WI38 (cell line): ENCODE data around the gene NPIPB6.

Source experiments
- H3K4me3 ChIP-seq: 2 replicates; pipeline ENCODE4 v1.5.1; 2011; ENCODE audit warnings: low read depth, mild to moderate bottlenecking, control low read depth, low read length
- TF ChIP-seq, protein P1 (sequence below): IDR thresholded peaks from 2 replicates; pipeline ENCODE4 v1.5.1; 2012; ENCODE audit warnings: low read depth, mild to moderate bottlenecking, control low read depth, low read length

NPIPB6 gene

DNA sequence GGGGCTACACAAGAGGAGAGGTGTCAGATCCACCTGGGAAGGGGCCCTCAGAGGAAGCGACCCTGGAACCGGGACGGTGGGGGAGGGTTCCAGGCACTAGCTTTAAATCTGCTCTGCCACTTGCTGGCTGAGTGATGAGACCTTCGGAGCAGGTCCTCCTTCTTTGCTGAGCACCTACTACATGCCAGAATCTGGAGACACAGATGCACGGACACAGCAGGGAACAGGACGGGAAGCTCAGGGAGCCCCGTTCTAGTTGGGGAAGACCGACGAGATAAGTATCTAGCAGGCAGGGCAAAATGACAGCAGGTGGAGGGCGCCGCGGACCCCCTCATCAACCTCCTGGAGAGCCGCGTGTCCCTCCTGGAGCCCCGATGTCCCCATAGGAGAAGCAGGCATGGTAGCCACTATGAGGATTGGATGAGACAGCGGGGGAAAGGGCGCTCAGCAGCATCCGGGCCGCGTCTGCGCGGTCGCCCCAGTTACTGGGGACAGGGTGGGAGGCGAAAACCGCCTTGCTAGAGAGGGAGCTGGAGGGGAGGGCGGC, 43.8 kb downstream of the NPIPB6 start:
- TF ChIP-seq, protein P1, sequence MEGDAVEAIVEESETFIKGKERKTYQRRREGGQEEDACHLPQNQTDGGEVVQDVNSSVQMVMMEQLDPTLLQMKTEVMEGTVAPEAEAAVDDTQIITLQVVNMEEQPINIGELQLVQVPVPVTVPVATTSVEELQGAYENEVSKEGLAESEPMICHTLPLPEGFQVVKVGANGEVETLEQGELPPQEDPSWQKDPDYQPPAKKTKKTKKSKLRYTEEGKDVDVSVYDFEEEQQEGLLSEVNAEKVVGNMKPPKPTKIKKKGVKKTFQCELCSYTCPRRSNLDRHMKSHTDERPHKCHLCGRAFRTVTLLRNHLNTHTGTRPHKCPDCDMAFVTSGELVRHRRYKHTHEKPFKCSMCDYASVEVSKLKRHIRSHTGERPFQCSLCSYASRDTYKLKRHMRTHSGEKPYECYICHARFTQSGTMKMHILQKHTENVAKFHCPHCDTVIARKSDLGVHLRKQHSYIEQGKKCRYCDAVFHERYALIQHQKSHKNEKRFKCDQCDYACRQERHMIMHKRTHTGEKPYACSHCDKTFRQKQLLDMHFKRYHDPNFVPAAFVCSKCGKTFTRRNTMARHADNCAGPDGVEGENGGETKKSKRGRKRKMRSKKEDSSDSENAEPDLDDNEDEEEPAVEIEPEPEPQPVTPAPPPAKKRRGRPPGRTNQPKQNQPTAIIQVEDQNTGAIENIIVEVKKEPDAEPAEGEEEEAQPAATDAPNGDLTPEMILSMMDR = no peak
- H3K4me3 ChIP-seq = no peak overlapping the region

DNA sequence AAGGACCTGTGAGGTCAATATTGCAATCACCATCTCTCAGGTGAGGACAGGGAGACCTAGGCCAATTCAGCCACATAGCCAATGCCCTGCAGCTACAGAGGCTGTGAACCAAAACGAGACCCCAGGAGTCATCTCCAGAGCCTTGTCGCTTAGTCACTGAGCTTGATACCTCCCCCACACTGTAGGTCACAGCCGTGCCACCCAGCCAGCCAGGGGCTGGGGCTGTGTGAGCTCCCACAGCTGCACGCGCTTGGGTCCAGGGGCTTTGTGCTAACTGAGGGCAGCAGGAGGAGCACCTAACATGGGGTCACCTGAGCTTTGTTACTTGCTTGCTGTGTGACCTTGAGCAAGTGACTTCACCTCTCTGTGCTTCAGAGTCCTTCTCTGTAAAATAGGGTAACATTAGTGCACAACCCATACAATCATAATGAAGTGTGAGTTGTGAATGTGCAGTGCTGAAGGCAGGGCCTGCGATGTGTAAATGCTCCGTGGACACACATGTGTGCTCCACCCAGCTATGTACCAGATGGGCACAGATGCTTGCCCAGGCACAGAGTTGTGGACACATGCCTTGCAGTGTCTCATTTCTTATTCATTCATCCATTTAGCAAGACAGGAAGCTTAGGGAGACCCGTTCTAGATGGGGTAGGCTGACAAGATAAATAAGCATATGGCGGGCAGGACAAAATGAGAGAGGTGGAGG, 45.1 kb downstream of the NPIPB6 start:
- TF ChIP-seq, protein P1 = no peak
- no peak overlapping the region for H3K4me3 ChIP-seq

DNA sequence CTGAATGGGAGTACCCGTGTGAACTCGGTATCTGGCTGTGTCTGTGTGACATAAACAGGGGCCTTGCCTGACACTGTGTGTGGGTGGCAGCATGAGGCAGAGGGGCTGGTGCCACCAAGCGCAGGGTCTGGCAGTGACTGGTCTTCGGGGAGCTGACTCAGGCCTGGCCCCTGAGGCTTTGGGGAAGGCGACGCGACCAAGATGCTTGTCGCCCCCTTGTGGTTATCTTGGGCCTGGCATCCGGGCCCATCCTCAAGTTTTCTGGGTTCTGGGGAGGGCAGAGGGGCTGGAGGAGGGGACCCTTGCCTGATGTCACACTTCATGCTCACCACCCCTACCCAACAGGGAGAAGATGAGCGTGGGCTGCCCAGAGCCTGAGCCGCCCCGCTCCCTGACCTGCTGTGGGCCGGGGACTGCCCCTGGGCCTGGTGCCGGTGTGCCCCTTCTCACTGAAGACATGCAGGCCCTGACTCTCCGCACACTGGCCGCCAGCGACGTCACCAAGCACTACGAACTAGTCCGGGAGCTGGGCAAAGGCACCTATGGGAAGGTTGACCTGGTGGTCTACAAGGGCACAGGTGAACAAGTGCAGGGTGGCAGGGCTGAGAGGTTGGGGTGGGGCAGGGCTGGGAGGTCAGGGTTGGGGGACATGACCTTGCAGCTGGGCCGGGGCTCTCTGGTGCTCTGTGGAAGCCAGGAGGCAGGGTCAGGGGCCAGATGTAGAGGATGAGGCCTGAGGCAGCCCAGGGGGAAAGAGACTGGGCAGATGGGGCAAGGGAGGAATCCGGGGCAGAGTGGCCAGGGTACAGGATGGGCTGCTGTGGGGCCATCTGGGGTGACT, 46.0 kb downstream of the NPIPB6 start:
- TF ChIP-seq, protein P1 = peak; percentile 75

DNA sequence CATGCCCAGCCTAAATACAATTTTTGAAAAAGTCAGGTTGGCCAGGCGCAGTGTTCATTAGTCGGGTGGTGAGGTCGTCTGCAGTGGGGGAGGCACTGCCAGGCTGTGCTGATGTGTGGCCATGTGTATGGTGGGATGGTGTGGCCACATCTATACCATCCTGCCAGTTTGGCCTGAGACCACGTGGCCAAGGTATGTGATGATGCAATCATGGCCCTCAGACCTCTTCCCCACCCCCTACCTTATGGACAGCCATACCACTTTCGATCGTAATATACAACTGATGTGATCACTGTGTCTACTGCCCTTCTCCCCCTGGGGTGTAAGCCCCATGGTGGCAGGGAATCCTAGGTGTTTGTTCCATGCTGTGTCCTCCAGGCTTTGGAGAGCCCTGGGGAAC, 47.3 kb downstream of the NPIPB6 start:
- no peak overlapping the region for H3K4me3 ChIP-seq
- TF ChIP-seq, protein P1 = no peak

More for the DNA sequence above, 46.0 kb downstream of the NPIPB6 start:
- no peak overlapping the region for H3K4me3 ChIP-seq

- no peak overlapping the region for H3K4me3 ChIP-seq
- TF ChIP-seq, protein P1 = no peak
Measured at GRCh38 chr16:28313587-28313986, 49.7 kb downstream of the NPIPB6 start.

- TF ChIP-seq, protein P1 = no peak
- no peak overlapping the region for H3K4me3 ChIP-seq
Measured at GRCh38 chr16:28312327-28312726, 51.0 kb downstream of the NPIPB6 start.

DNA sequence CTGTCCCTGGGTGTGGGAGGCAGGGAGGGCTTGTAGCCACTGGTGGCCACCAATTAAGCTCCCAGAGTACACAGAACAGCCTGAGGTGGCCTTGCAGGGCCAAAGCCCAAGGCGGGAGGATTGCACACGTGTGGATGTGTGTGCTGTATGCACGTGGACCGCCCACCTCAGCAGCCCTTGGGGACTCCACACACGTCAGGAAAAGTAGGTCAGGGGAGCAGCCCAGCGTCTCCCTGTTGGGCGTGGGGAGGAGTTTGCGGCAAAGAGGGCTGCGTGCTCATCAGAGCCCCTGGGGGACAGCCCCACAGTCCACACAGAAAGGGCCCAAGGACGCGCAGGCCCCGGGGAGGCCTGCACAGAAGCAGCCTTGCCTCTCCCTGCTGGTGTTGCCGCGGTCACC, 51.4 kb downstream of the NPIPB6 start:
- TF ChIP-seq, protein P1 = no peak
- H3K4me3 ChIP-seq = no peak overlapping the region
